GM13977 (cell line): Measurements from ENCODE around the gene COL27A1.

ENCODE experiments used
- DNase-seq: peaks from one replicate; pipeline ENCODE4 v3.0.0; 2012; ENCODE audit warnings: low spot score
- CTCF ChIP-seq: IDR thresholded peaks from 2 replicates; pipeline ENCODE4 v1.5.1; 2012; ENCODE audit warnings: mild to moderate bottlenecking, control low read depth; ENCODE audit not compliant: insufficient read depth; ENCODE audit errors: extremely low read depth, missing control alignments
- in situ Hi-C: fragments of 300-500 bp; cut with MboI; formaldehyde crosslinking; loops from one replicate; pipeline ENCODE4 v1.12.0; 2022; ENCODE audit warnings: low sequenced_read_pairs, low pct_unique_long_range_greater_than_20kb, mixed read lengths, inconsistent platforms; ENCODE audit not compliant: unreplicated experiment

Gene COL27A1

DNA sequence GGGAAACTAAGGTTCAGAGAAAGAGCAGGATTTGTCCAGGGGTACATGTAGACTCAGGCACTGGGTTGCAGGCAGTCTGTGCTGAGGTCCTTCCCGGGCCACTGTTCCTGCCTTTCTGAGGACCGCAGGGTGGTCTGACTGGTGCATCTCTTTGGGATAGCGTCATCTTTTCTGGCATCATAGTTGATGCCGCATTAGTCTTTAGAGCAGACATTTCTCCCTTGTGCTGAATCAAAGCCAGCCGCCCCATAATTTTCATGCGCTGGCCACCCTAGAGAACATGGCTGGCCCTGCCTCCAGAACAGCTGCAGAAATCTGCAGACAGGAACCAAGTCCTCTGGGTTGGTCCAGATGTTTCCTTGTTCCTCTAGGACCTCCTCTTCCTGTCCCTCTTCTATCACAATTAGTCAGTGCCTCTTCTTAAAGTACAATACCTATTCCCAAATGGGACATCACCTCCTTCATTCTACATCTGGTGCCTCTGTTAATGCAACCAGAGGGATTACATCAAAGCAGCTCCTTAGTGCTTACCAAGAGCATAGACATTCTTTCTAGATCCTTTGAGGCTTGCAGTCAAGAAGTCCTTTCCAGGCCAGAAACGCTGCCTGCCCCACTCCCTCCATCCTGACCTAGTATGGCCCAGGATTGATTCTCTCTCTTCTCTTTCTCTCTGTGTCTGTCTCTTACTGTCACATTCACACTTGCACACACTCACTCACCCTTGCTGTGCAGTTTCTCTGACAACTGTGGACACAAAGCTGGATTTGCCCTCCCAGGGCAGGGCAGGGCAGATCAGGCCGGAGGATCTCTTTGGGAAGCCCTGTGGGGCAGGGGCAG, 125.5 kb downstream of the COL27A1 start:
- no peak for TF ChIP-seq CTCF
- in situ Hi-C loops, result loop anchor here (25.0 kb wide), 1 partner anchor 169 kb away; no protein-coding TSS in a partner anchor

DNA sequence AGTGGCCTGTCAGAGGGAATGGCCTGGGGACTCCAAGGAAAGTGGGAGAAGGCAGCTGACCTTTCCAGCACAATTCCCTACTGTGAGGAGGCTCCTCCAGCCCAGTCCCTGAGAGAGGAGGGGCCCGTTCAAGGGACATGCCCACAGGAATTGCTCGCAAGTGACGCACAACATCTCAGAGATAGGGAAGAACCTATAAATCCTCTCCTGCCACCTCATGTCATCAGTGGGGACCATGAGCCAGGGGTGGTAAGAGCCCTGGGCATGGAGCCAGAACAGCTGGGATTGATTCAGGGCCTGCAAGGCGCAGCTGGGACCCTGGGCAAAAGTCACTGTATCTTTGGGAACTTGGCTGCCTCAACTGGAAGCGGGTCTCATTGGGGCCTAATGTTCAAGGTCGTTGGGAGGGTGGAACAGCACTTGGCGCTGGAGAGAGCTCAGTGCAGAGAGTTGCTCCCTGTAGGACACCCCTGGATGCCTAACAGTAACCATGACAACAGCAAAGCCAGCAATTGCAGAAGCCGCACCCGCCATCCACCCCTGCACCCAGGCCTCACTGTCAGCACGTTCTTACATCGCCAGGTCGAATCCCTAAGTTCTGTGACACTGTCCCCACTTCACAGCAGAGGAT, 126.3 kb downstream of the COL27A1 start:
- TF ChIP-seq CTCF, result no peak
- in situ Hi-C loops, result loop anchor here (25.0 kb wide), 1 partner anchor 169 kb away; no protein-coding TSS in a partner anchor
- no peak for DNase-seq

More for the DNA sequence above, 125.5 kb downstream of the COL27A1 start:
- no peak for DNase-seq

DNA sequence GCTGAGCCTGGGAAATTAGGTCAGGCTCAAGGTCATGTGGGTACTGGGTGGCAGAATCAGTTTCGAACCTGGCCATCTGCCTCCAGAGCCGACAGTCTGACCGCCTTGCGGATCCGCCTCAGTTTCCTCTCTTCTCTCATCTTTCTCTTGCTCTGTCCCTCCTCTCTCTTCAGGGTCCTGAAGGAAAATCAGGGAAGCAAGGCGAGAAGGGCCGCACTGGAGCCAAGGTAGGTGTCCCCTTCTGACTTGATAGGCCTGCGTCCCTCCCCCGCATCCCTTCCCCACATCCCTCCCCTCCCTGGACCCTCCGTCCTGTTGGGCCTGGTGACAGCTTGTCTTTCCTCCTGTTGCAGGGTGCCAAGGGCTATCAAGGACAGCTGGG, 126.8 kb downstream of the COL27A1 start:
- DNase-seq, result no peak
- TF ChIP-seq CTCF, result no peak
- in situ Hi-C loops, result loop anchor here (25.0 kb wide), 1 partner anchor 170 kb away; no protein-coding TSS in a partner anchor

- DNase-seq, result no peak
- in situ Hi-C loops, result loop anchor here (25.0 kb wide), 1 partner anchor 170 kb away; no protein-coding TSS in a partner anchor
- TF ChIP-seq CTCF, result no peak
These were observed 127.2 kb downstream of the COL27A1 start for GRCh38 chr9:114282507-114282906.

DNA sequence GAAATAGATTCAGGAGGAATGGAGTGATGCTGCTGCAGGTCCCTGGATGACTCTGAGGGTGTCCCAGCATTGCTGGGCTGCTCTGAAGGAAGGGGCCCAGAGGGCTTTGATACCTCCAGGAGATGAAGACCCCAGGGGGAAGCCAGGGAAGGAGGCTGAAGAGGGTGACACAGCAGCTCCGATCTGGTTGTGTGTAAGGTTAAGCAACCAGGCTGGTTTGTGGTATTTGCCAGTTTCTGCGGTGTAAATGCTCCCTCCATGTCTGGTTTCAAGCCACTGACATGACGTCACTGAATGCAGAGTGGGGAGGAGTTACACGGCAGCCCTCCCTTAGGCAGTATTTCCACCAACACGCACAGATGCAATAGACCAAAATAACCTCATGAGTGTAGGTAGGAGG, 127.6 kb downstream of the COL27A1 start:
- no peak for DNase-seq
- in situ Hi-C loops, result loop anchor here (25.0 kb wide), 1 partner anchor 171 kb away; no protein-coding TSS in a partner anchor

More for the DNA sequence above, 127.6 kb downstream of the COL27A1 start:
- no peak for TF ChIP-seq CTCF
